Activated CD4-positive, alpha-beta T cell treated with anti-CD3 and anti-CD28 coated beads, Interleukin-2, amount 10 ng/mL, durations not matched to agents 24 days and 14 days (primary cell): Measurements from ENCODE around the gene LGI2. TPM values are rescaled to one million over a fixed set of nuclear protein-coding genes. Genes with fewer than 3 reads are reported as not detected.

Experiments used
- DNase-seq: peaks from one replicate; pipeline ENCODE4 v3.0.0; 2022
- H3K27ac Mint-ChIP-seq: one replicate; pipeline ENCODE4 v1.8.0; 2022; ENCODE audit warnings: mild to moderate bottlenecking, mixed read lengths
- H3K27me3 Mint-ChIP-seq: one replicate; pipeline ENCODE4 v1.8.0; 2022; ENCODE audit warnings: mixed read lengths
- H3K36me3 Mint-ChIP-seq: one replicate; pipeline ENCODE4 v1.8.0; 2022; ENCODE audit warnings: low read depth, mild to moderate bottlenecking, mixed read lengths
- H3K4me1 Mint-ChIP-seq: one replicate; pipeline ENCODE4 v1.8.0; 2021; ENCODE audit warnings: mixed read lengths
- H3K4me3 Mint-ChIP-seq: one replicate; pipeline ENCODE4 v1.8.0; 2022; ENCODE audit warnings: mild to moderate bottlenecking, moderate library complexity, mixed read lengths
- H3K9me3 Mint-ChIP-seq: one replicate; pipeline ENCODE4 v1.8.0; 2021; ENCODE audit warnings: mixed read lengths
- intact Hi-C: fragments of 100-400 bp; cut with micrococcal nuclease; formaldehyde crosslinking; loops from one replicate; pipeline ENCODE4 v1.15.1; 2023
- total RNA-seq: library from RNA; stranded (reverse); gene quantifications from 2 replicates; pipeline ENCODE4 v1.2.3, GENCODE V29; 2022

LGI2 gene
- total RNA-seq, 1 donor from 2014 or later: not detected

- H3K36me3 Mint-ChIP-seq: no peaks in the 10 kb centered on the region
- no peak overlapping the region for H3K27ac Mint-ChIP-seq
- no peaks in the 10 kb centered on the region for H3K4me1 Mint-ChIP-seq
- no peak overlapping the region for H3K4me3 Mint-ChIP-seq
- DNase-seq: no peak
- H3K27me3 Mint-ChIP-seq: peaks cover 19% of the 10 kb centered on the region
- H3K9me3 Mint-ChIP-seq: no peaks in the 10 kb centered on the region
- intact Hi-C loops: no loop called here
Observed at GRCh38 chr4:24973747-24974601, 56.8 kb downstream of the LGI2 start.

GRCh38 chr4:24973404-24973746 lies 57.4 kb downstream of the LGI2 start:
- intact Hi-C loops: no loop called here

GRCh38 chr4:24971192-24971591 lies 59.6 kb downstream of the LGI2 start:
- Mint-ChIP-seq H3K4me1 (no peaks in the 10 kb centered on the region), H3K27ac (no peak overlapping the region), H3K36me3 (no peaks in the 10 kb centered on the region), H3K4me3 (no peak overlapping the region), H3K27me3 (peaks cover 12% of the 10 kb centered on the region), H3K9me3 (peaks cover 7% of the 10 kb centered on the region)
- DNase-seq: no peak
- intact Hi-C loops: no loop called here

More at GRCh38 chr4:24973404-24973746, 57.4 kb downstream of the LGI2 start:
- no peaks in the 10 kb centered on the region for H3K36me3 Mint-ChIP-seq
- DNase-seq: no peak
- peaks cover 16% of the 10 kb centered on the region for H3K27me3 Mint-ChIP-seq
- H3K4me1 Mint-ChIP-seq: no peaks in the 10 kb centered on the region
- H3K9me3 Mint-ChIP-seq: no peaks in the 10 kb centered on the region
- H3K4me3 Mint-ChIP-seq: no peak overlapping the region
- H3K27ac Mint-ChIP-seq: no peak overlapping the region

- no peak for DNase-seq
- Mint-ChIP-seq H3K27ac (no peak overlapping the region), H3K4me1 (no peaks in the 10 kb centered on the region), H3K4me3 (no peak overlapping the region), H3K27me3 (peaks cover 8% of the 10 kb centered on the region), H3K9me3 (peaks cover 8% of the 10 kb centered on the region), H3K36me3 (no peaks in the 10 kb centered on the region)
- intact Hi-C loops: no loop called here
Observed at GRCh38 chr4:24970635-24971034, 60.1 kb downstream of the LGI2 start.

GRCh38 chr4:24970191-24970590 lies 60.6 kb downstream of the LGI2 start:
- Mint-ChIP-seq H3K4me3 (no peak overlapping the region), H3K4me1 (no peaks in the 10 kb centered on the region), H3K9me3 (peaks cover 8% of the 10 kb centered on the region), H3K27me3 (peaks cover 5% of the 10 kb centered on the region), H3K36me3 (no peaks in the 10 kb centered on the region), H3K27ac (no peak overlapping the region)
- intact Hi-C loops: no loop called here
- DNase-seq: no peak

GRCh38 chr4:24969486-24969885 lies 61.3 kb downstream of the LGI2 start:
- H3K36me3 Mint-ChIP-seq: no peaks in the 10 kb centered on the region
- peaks cover 8% of the 10 kb centered on the region for H3K9me3 Mint-ChIP-seq
- H3K27ac Mint-ChIP-seq: no peak overlapping the region
- no peak overlapping the region for H3K4me3 Mint-ChIP-seq
- peaks cover under 1% of the 10 kb centered on the region for H3K27me3 Mint-ChIP-seq
- no peak for DNase-seq
- no peaks in the 10 kb centered on the region for H3K4me1 Mint-ChIP-seq
- intact Hi-C loops: no loop called here

- no peaks in the 10 kb centered on the region for H3K36me3 Mint-ChIP-seq
- peaks cover 8% of the 10 kb centered on the region for H3K9me3 Mint-ChIP-seq
- intact Hi-C loops: no loop called here
- H3K4me3 Mint-ChIP-seq: no peak overlapping the region
- H3K27ac Mint-ChIP-seq: no peak overlapping the region
- no peaks in the 10 kb centered on the region for H3K27me3 Mint-ChIP-seq
- DNase-seq: no peak
- no peaks in the 10 kb centered on the region for H3K4me1 Mint-ChIP-seq
Observed at GRCh38 chr4:24968992-24969391, 61.8 kb downstream of the LGI2 start.

- intact Hi-C loops: no loop called here
- H3K9me3 Mint-ChIP-seq: peaks cover 8% of the 10 kb centered on the region
- no peaks in the 10 kb centered on the region for H3K27me3 Mint-ChIP-seq
- no peaks in the 10 kb centered on the region for H3K36me3 Mint-ChIP-seq
- no peak overlapping the region for H3K27ac Mint-ChIP-seq
- H3K4me1 Mint-ChIP-seq: no peaks in the 10 kb centered on the region
- no peak for DNase-seq
- no peak overlapping the region for H3K4me3 Mint-ChIP-seq
Observed at GRCh38 chr4:24968278-24968677, 62.5 kb downstream of the LGI2 start.

GRCh38 chr4:24967346-24967745 lies 63.4 kb downstream of the LGI2 start:
- H3K36me3 Mint-ChIP-seq: no peaks in the 10 kb centered on the region
- no peaks in the 10 kb centered on the region for H3K4me1 Mint-ChIP-seq
- intact Hi-C loops: no loop called here
- no peaks in the 10 kb centered on the region for H3K27me3 Mint-ChIP-seq
- no peak overlapping the region for H3K4me3 Mint-ChIP-seq
- peaks cover 8% of the 10 kb centered on the region for H3K9me3 Mint-ChIP-seq
- H3K27ac Mint-ChIP-seq: no peak overlapping the region
- DNase-seq: no peak

- intact Hi-C loops: no loop called here
- DNase-seq: no peak
- Mint-ChIP-seq H3K9me3 (peaks cover 8% of the 10 kb centered on the region), H3K4me3 (no peak overlapping the region), H3K27me3 (no peaks in the 10 kb centered on the region), H3K36me3 (no peaks in the 10 kb centered on the region), H3K4me1 (no peaks in the 10 kb centered on the region), H3K27ac (no peak overlapping the region)
Observed at GRCh38 chr4:24966076-24966475, 64.7 kb downstream of the LGI2 start.

GRCh38 chr4:24965627-24966026 lies 65.1 kb downstream of the LGI2 start:
- H3K27me3 Mint-ChIP-seq: no peaks in the 10 kb centered on the region
- no peak overlapping the region for H3K27ac Mint-ChIP-seq
- intact Hi-C loops: no loop called here
- H3K9me3 Mint-ChIP-seq: peaks cover 8% of the 10 kb centered on the region
- no peaks in the 10 kb centered on the region for H3K4me1 Mint-ChIP-seq
- no peak for DNase-seq
- H3K36me3 Mint-ChIP-seq: no peaks in the 10 kb centered on the region
- H3K4me3 Mint-ChIP-seq: no peak overlapping the region

GRCh38 chr4:24963277-24963676 lies 67.5 kb downstream of the LGI2 start:
- DNase-seq: no peak
- no peak overlapping the region for H3K4me3 Mint-ChIP-seq
- intact Hi-C loops: no loop called here
- peaks cover 8% of the 10 kb centered on the region for H3K9me3 Mint-ChIP-seq
- no peak overlapping the region for H3K27ac Mint-ChIP-seq
- H3K4me1 Mint-ChIP-seq: no peaks in the 10 kb centered on the region
- H3K36me3 Mint-ChIP-seq: no peaks in the 10 kb centered on the region
- H3K27me3 Mint-ChIP-seq: no peaks in the 10 kb centered on the region

GRCh38 chr4:24957886-24958285 lies 72.9 kb downstream of the LGI2 start:
- Mint-ChIP-seq H3K27me3 (no peaks in the 10 kb centered on the region), H3K36me3 (no peaks in the 10 kb centered on the region), H3K4me1 (no peaks in the 10 kb centered on the region), H3K4me3 (no peak overlapping the region), H3K27ac (no peak overlapping the region), H3K9me3 (peaks cover 5% of the 10 kb centered on the region)
- intact Hi-C loops: no loop called here
- no peak for DNase-seq

GRCh38 chr4:24956763-24957162 lies 74.0 kb downstream of the LGI2 start:
- intact Hi-C loops: no loop called here

GRCh38 chr4:24956091-24956490 lies 74.7 kb downstream of the LGI2 start:
- DNase-seq: no peak
- no peak overlapping the region for H3K4me3 Mint-ChIP-seq
- H3K36me3 Mint-ChIP-seq: no peaks in the 10 kb centered on the region
- H3K4me1 Mint-ChIP-seq: no peaks in the 10 kb centered on the region
- no peaks in the 10 kb centered on the region for H3K27me3 Mint-ChIP-seq
- peaks cover 5% of the 10 kb centered on the region for H3K9me3 Mint-ChIP-seq
- no peak overlapping the region for H3K27ac Mint-ChIP-seq
- intact Hi-C loops: no loop called here

More at GRCh38 chr4:24956763-24957162, 74.0 kb downstream of the LGI2 start:
- no peaks in the 10 kb centered on the region for H3K27me3 Mint-ChIP-seq
- H3K4me1 Mint-ChIP-seq: no peaks in the 10 kb centered on the region
- DNase-seq: no peak
- H3K4me3 Mint-ChIP-seq: no peak overlapping the region
- no peaks in the 10 kb centered on the region for H3K36me3 Mint-ChIP-seq
- peaks cover 5% of the 10 kb centered on the region for H3K9me3 Mint-ChIP-seq
- no peak overlapping the region for H3K27ac Mint-ChIP-seq
